IPS-NIHi7 (cell line): Measurements from ENCODE around the gene FBXL14.
A peak's percentile ranks its signal among the peaks of the same experiment; 100 is the strongest.

Experiments used
- DNase-seq: peaks from one replicate; pipeline ENCODE4 v3.0.0; 2012; ENCODE audit warnings: mixed read lengths; ENCODE audit errors: extremely low spot score

FBXL14 gene

GRCh38 chr12:1594261-1595025, at the start of gene FBXL14:
FBXL14 (minus strand) TSS chr12:1594581; CDS start chr12:1594066, 515 bp downstream.
- DNase-seq, result peak; percentile 82

GRCh38 chr12:1643905-1644533, 49.6 kb upstream of the FBXL14 start:
- DNase-seq, result no peak

- no peak for DNase-seq
These were observed 48.7 kb upstream of the FBXL14 start for GRCh38 chr12:1643043-1643442.

- DNase-seq, result no peak
These were observed 48.1 kb upstream of the FBXL14 start for GRCh38 chr12:1642513-1642912.

- no peak for DNase-seq
These were observed 46.2 kb upstream of the FBXL14 start for GRCh38 chr12:1640328-1641234.

GRCh38 chr12:1639538-1639937, 45.2 kb upstream of the FBXL14 start:
- DNase-seq, result no peak

- no peak for DNase-seq
These were observed 43.8 kb upstream of the FBXL14 start for GRCh38 chr12:1638203-1638602.

- no peak for DNase-seq
These were observed 41.1 kb upstream of the FBXL14 start for GRCh38 chr12:1635301-1636095.

- peak; percentile 79 for DNase-seq
These were observed 40.3 kb upstream of the FBXL14 start for GRCh38 chr12:1634590-1635191.

GRCh38 chr12:1634149-1634548, 39.8 kb upstream of the FBXL14 start:
- DNase-seq, result no peak

GRCh38 chr12:1633459-1633858, 39.1 kb upstream of the FBXL14 start:
- DNase-seq, result no peak

- DNase-seq, result no peak
These were observed 38.3 kb upstream of the FBXL14 start for GRCh38 chr12:1632702-1633101.

GRCh38 chr12:1630827-1631591, 36.6 kb upstream of the FBXL14 start:
- peak; percentile 49 for DNase-seq

- DNase-seq, result no peak
These were observed 35.9 kb upstream of the FBXL14 start for GRCh38 chr12:1630133-1630826.

- peak; percentile 52 for DNase-seq
These were observed 35.2 kb upstream of the FBXL14 start for GRCh38 chr12:1629338-1630132.

- no peak for DNase-seq
These were observed 34.4 kb upstream of the FBXL14 start, which contains the start of gene WNT5B for GRCh38 chr12:1628666-1629337. WNT5B (plus strand) TSS chr12:1629231; CDS start chr12:1631355, 2,124 bp downstream.

- DNase-seq, result no peak
These were observed 28.0 kb upstream of the FBXL14 start for GRCh38 chr12:1622406-1622805.

GRCh38 chr12:1620092-1620491, 25.7 kb upstream of the FBXL14 start:
- DNase-seq, result no peak
